ENCODE data around the gene PCDHA6.
"Not testable (repeated sequence)": the region's sequence is repeated elsewhere in the genome, so short reads cannot be mapped to it uniquely, and the experiment has no call there.

PCDHA6 gene

DNA sequence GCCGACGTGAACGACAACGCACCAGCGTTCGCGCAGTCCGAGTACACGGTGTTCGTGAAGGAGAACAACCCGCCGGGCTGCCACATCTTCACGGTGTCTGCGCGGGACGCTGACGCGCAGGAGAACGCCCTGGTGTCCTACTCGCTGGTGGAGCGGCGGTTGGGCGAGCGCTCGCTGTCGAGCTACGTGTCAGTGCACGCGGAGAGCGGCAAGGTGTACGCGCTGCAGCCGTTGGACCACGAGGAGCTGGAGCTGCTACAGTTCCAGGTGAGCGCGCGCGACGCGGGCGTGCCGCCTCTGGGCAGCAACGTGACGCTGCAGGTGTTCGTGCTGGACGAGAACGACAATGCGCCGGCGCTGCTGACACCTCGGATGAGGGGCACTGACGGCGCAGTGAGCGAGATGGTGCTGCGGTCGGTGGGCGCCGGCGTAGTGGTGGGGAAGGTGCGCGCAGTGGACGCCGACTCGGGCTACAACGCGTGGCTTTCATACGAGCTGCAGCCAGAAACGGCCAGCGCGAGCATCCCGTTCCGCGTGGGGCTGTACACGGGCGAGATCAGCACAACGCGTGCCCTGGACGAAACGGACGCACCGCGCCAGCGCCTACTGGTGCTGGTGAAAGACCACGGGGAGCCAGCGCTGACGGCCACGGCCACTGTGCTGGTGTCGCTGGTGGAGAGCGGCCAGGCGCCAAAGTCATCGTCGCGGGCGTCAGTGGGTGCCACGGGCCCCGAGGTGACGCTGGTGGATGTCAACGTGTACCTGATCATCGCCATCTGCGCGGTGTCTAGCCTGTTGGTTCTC is 22.3 kb downstream of the PCDHA6 start:
- DNase-seq (ENCODE audit: low read depth, low spot score); H3K4me3 ChIP-seq (ENCODE audit: low read length): not testable (repeated sequence)

GRCh38 chr5:140855772-140856674 is 28.3 kb downstream of the PCDHA6 start, which contains the start of gene PCDHA10:
PCDHA10 (plus strand) TSS chr5:140855897; CDS start chr5:140856049, 152 bp downstream.
- DNase-seq (ENCODE audit: low read depth, low spot score) = peak; percentile 9
- H3K4me3 ChIP-seq (ENCODE audit: low read length) = no peak within 1 kb of the TSS

GRCh38 chr5:140857177-140857986 is 29.6 kb downstream of the PCDHA6 start:
- DNase-seq (ENCODE audit: low read depth, low spot score) = no peak
- no peak overlapping the region for H3K4me3 ChIP-seq (ENCODE audit: low read length)

GRCh38 chr5:140857987-140858240 is 30.2 kb downstream of the PCDHA6 start:
- no peak for DNase-seq (ENCODE audit: low read depth, low spot score)
- no peak overlapping the region for H3K4me3 ChIP-seq (ENCODE audit: low read length)

GRCh38 chr5:140862441-140863295 is 34.9 kb downstream of the PCDHA6 start:
- no peak for DNase-seq (ENCODE audit: low read depth, low spot score)
- no peak overlapping the region for H3K4me3 ChIP-seq (ENCODE audit: low read length)

DNA sequence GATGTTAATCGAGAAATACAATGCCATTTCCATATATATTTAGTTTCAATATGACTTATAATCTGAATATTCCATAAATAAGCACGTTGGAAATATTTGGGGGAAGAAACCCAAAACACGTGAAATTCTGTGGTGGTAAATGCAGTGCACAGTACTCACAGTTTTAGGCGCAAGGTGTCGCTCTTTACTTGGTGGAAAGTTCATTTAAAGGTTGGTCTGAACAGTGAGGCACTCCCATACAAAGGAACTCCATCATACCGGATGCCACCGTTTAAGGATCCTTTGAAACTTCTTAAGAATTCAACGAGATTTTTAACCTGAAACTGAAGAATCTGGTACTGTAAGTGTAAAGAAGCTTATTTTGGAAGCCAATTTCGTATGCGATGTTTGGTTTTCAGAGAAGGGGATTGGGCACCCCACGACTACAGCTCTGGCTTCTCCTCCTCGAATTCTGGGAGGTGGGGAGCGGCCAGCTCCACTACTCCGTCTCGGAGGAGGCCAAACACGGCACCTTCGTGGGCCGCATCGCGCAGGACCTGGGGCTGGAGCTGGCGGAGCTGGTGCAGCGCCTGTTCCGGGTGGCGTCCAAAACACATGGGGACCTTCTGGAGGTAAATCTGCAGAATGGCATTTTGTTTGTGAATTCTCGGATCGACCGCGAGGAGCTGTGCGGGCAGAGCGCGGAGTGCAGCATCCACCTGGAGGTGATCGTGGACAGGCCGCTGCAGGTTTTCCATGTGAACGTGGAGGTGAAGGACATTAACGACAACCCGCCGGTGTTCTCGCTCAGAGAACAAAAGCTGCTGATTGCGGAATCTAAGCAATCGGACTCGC is 41.2 kb downstream of the PCDHA6 start, which contains the start of gene PCDHA11:
PCDHA11 (plus strand) TSS at position 237 of the 834 bp plus-strand sequence; CDS start at position 384, 147 bp downstream.
- H3K4me3 ChIP-seq (ENCODE audit: low read length) = no peak within 1 kb of the TSS
- DNase-seq (ENCODE audit: low read depth, low spot score) = no peak

DNA sequence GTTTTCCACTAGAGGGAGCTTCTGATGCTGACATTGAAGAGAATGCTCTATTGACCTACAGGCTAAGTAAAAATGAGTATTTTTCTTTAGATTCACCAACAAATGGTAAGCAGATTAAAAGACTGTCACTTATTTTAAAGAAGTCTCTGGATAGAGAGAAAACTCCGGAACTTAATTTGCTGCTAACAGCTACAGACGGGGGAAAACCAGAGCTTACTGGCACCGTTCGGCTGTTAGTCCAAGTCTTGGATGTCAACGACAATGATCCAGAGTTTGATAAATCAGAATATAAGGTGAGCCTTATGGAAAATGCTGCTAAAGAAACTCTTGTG is 41.8 kb downstream of the PCDHA6 start:
- H3K4me3 ChIP-seq (ENCODE audit: low read length) = no peak overlapping the region
- no peak for DNase-seq (ENCODE audit: low read depth, low spot score)

GRCh38 chr5:140870221-140871201 is 42.8 kb downstream of the PCDHA6 start:
- DNase-seq (ENCODE audit: low read depth, low spot score) = no peak
- no peak overlapping the region for H3K4me3 ChIP-seq (ENCODE audit: low read length)

DNA sequence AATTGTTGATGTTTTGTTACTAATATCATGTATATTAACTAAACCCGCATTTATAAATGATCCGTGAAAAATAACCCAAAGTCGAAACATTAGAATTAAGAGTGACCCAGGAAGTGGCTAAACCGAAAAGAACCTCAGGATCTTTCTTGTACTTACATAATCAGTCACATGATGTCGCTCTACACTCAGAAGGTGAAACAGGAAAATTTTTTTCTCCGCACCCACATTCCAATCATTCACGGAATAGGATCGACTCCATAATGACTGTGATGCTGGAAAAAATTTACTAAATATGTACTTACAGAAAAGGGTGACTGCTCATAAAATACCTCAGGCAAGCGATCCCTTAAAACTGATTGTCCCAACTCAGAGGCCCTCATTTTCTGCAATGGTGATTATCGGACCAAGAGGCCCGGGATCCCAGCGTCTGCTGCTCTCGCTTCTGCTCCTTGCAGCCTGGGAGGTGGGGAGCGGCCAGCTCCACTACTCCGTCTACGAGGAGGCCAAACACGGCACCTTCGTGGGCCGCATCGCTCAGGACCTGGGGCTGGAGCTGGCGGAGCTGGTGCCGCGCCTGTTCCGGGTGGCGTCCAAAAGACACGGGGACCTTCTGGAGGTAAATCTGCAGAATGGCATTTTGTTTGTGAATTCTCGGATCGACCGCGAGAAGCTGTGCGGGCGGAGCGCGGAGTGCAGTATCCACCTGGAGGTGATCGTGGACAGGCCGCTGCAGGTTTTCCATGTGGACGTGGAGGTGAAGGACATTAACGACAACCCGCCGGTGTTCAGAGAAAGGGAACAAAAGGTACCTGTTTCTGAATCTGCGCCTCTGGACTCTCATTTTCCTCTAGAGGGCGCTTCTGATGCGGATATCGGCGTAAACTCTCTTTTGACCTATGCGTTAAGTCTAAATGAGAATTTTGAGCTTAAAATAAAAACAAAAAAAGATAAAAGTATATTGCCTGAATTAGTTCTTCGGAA is 47.6 kb downstream of the PCDHA6 start, which contains the start of gene PCDHA12:
PCDHA12 (plus strand) TSS at position 224 of the 981 bp plus-strand sequence; CDS start at position 389, 165 bp downstream.
- DNase-seq (ENCODE audit: low read depth, low spot score) = no peak
- no peak within 1 kb of the TSS for H3K4me3 ChIP-seq (ENCODE audit: low read length)

DNA sequence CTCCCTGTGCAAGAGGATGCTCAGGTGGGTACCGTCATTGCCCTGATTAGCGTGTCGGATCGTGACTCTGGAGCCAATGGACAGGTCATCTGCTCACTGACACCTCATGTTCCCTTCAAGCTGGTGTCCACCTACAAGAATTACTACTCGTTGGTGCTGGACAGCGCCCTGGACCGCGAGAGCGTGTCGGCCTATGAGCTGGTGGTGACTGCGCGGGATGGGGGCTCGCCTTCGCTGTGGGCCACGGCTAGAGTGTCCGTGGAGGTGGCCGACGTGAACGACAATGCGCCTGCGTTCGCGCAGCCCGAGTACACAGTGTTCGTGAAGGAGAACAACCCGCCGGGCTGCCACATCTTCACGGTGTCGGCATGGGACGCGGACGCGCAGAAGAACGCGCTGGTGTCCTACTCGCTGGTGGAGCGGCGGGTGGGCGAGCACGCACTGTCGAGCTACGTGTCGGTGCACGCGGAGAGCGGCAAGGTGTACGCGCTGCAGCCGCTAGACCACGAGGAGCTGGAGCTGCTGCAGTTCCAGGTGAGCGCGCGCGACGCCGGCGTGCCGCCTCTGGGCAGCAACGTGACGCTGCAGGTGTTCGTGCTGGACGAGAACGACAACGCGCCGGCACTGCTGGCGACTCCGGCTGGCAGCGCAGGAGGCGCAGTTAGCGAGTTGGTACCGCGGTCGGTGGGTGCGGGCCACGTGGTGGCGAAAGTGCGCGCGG is 48.9 kb downstream of the PCDHA6 start:
- not testable (repeated sequence) for H3K4me3 ChIP-seq (ENCODE audit: low read length); DNase-seq (ENCODE audit: low read depth, low spot score)

- no peak for DNase-seq (ENCODE audit: low read depth, low spot score)
These were observed 49.5 kb downstream of the PCDHA6 start for GRCh38 chr5:140877262-140877581.

More at GRCh38 chr5:140877262-140877581, 49.5 kb downstream of the PCDHA6 start:
- H3K4me3 ChIP-seq (ENCODE audit: low read length) = no peak overlapping the region

Data from Jurkat, Clone E6-1 (cell line).